A673 (cell line): ENCODE measurements around the gene AKAP6. TPM values are rescaled to one million over a fixed set of nuclear protein-coding genes. Genes with fewer than 3 reads are reported as not detected.

Experiments
- BruUV-seq: library from RNA; stranded (reverse); fragments of 400-500 nt; replicated peaks from 2 replicates; lab custom pipeline; 2021; lab: Mats Ljungman, UMichigan
- CTCF ChIA-PET: fragments of 300-600 bp; sonication (Branson Sonifier 250); formaldehyde crosslinking; loops from one replicate; lab custom pipeline; 2022; ENCODE audit warnings: antibody characterized with exemption; lab: Charles Lee
- POLR2A ChIA-PET: fragments of 300-600 bp; sonication (Branson Sonifier 250); formaldehyde crosslinking; loops from one replicate; lab custom pipeline; 2022; ENCODE audit warnings: antibody characterized with exemption; ENCODE audit not compliant: low non-redundant PET; lab: Charles Lee
- DNase-seq: peaks from one replicate; pipeline ENCODE4 v3.0.0-alpha.2; 2015; ENCODE audit warnings: low spot score
- H3K27ac ChIP-seq: fragments of 200-600 bp; sonication (generic); 2 replicates; pipeline ENCODE4 v1.5.1; 2016; ENCODE audit warnings: mixed run types, low read depth, mild to moderate bottlenecking, mixed read lengths, antibody characterized with exemption, low read length; ENCODE audit not compliant: poor library complexity, severe bottlenecking
- H3K27me3 ChIP-seq: fragments of 200-600 bp; sonication (generic); replicated peaks from 2 replicates; pipeline ENCODE4 v1.6.1; 2017; ENCODE audit warnings: mixed run types, low read depth, mild to moderate bottlenecking, mixed read lengths, antibody characterized with exemption, low read length; ENCODE audit not compliant: insufficient read depth, poor library complexity
- H3K36me3 ChIP-seq: fragments of 200-600 bp; sonication (generic); 2 replicates; pipeline ENCODE4 v1.6.1; 2016; ENCODE audit warnings: mixed run types, mild to moderate bottlenecking, mixed read lengths, antibody characterized with exemption, low read length; ENCODE audit not compliant: insufficient read depth, poor library complexity, severe bottlenecking
- H3K4me1 ChIP-seq: fragments of 200-600 bp; sonication (generic); 2 replicates; pipeline ENCODE4 v1.6.1; 2017; ENCODE audit warnings: mixed run types, mild to moderate bottlenecking, mixed read lengths, antibody characterized with exemption, low read length; ENCODE audit not compliant: insufficient read depth, poor library complexity, severe bottlenecking
- H3K4me3 ChIP-seq: fragments of 200-600 bp; sonication (generic); 2 replicates; pipeline ENCODE4 v1.5.1; 2016; ENCODE audit warnings: low read depth, mixed run types, mild to moderate bottlenecking, mixed read lengths, low read length; ENCODE audit not compliant: poor library complexity, severe bottlenecking
- H3K9me3 ChIP-seq: fragments of 200-600 bp; sonication (generic); 2 replicates; pipeline ENCODE4 v1.6.1; 2016; ENCODE audit warnings: mixed run types, low read depth, mild to moderate bottlenecking, mixed read lengths, antibody characterized with exemption, low read length; ENCODE audit not compliant: poor library complexity, severe bottlenecking
- EZH2 ChIP-seq: fragments of 200-600 bp; sonication (generic); IDR thresholded peaks from 2 replicates; pipeline ENCODE4 v1.6.1; 2017; ENCODE audit warnings: borderline replicate concordance, low read depth, mild to moderate bottlenecking, mixed read lengths, antibody characterized with exemption, low read length; ENCODE audit not compliant: poor library complexity, severe bottlenecking
- intact Hi-C: fragments of 100-400 bp; cut with micrococcal nuclease; formaldehyde crosslinking; loops from one replicate; pipeline ENCODE4 v1.10.0; 2022; ENCODE audit not compliant: unreplicated experiment
- total RNA-seq: library from RNA; stranded (reverse); gene quantifications from 2 replicates; pipeline ENCODE4 v1.2.3, GENCODE V29; 2021
- TF ChIP-seq, protein P1 (sequence below): fragments of 300-800, 200-600 bp; sonication (generic); conservative IDR thresholded peaks from 2 replicates; pipeline ENCODE4 v1.5.1; 2017; ENCODE audit warnings: low read depth, mild to moderate bottlenecking, antibody characterized with exemption, low read length, moderate library complexity, mixed read lengths

The AKAP6 gene
- total RNA-seq, 1 experiment from 2014 or later: 0.73 TPM

- no peak for DNase-seq
- intact Hi-C loops: no loop called here
- Histone ChIP-seq H3K9me3 (no peaks in the 10 kb centered on the region), H3K27me3 (no peaks in the 10 kb centered on the region), H3K36me3 (no peaks in the 10 kb centered on the region), H3K27ac (no peak overlapping the region), H3K4me1 (no peaks in the 10 kb centered on the region), H3K4me3 (no peak overlapping the region)
- CTCF ChIA-PET: no interaction called here
- POLR2A ChIA-PET: no interaction called here
- BruUV-seq: no TSS peak
- TF ChIP-seq, protein P1, sequence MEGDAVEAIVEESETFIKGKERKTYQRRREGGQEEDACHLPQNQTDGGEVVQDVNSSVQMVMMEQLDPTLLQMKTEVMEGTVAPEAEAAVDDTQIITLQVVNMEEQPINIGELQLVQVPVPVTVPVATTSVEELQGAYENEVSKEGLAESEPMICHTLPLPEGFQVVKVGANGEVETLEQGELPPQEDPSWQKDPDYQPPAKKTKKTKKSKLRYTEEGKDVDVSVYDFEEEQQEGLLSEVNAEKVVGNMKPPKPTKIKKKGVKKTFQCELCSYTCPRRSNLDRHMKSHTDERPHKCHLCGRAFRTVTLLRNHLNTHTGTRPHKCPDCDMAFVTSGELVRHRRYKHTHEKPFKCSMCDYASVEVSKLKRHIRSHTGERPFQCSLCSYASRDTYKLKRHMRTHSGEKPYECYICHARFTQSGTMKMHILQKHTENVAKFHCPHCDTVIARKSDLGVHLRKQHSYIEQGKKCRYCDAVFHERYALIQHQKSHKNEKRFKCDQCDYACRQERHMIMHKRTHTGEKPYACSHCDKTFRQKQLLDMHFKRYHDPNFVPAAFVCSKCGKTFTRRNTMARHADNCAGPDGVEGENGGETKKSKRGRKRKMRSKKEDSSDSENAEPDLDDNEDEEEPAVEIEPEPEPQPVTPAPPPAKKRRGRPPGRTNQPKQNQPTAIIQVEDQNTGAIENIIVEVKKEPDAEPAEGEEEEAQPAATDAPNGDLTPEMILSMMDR: no peak
- TF ChIP-seq EZH2: no peak
Measured at GRCh38 chr14:32847867-32848266, 518.8 kb downstream of the AKAP6 start.

DNA sequence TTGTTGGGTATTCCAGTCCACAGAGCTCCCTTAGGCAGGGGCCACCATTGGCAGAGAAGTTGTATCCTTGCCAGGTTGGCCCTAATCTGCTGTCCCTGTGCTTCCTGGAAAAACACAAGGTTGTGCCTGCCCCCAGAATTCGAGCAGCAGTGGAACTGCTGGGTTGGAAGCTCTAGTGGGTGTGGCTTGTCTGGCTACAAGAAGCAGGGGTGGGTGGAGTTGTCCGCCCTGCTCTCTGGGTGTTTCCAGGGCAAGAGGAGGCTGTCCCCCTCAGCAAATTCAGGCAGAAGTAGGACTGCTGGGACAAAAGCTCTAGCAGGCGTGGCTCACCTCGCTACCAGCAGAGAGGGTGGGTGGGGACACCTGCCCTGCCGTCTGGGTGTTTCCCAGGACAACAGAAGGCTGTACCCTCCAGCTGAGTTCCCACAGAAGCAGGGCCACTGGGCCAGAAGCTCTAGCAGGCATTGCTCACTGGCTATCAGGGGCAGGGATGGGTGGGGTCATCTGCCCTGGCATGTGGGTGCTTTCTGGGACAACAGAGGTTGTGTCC is 536.8 kb downstream of the AKAP6 start:
- POLR2A ChIA-PET: no interaction called here
- H3K27ac ChIP-seq: no peak overlapping the region
- H3K36me3 ChIP-seq: no peaks in the 10 kb centered on the region
- intact Hi-C loops: no loop called here
- DNase-seq: no peak
- H3K4me3 ChIP-seq: no peak overlapping the region
- no peaks in the 10 kb centered on the region for H3K4me1 ChIP-seq
- BruUV-seq: no TSS peak
- no peaks in the 10 kb centered on the region for H3K9me3 ChIP-seq
- no peaks in the 10 kb centered on the region for H3K27me3 ChIP-seq
- TF ChIP-seq, protein P1: no peak
- no peak for TF ChIP-seq EZH2
- CTCF ChIA-PET: no interaction called here

- no peaks in the 10 kb centered on the region for H3K36me3 ChIP-seq
- BruUV-seq: no TSS peak
- no peaks in the 10 kb centered on the region for H3K4me1 ChIP-seq
- peaks cover 9% of the 10 kb centered on the region for H3K9me3 ChIP-seq
- ChIA-PET POLR2A (no interaction called here), CTCF (no interaction called here)
- intact Hi-C loops: no loop called here
- H3K4me3 ChIP-seq: no peak overlapping the region
- H3K27me3 ChIP-seq: no peaks in the 10 kb centered on the region
- DNase-seq: no peak
- no peak for TF ChIP-seq EZH2
- TF ChIP-seq, protein P1: no peak
- H3K27ac ChIP-seq: no peak overlapping the region
Measured at GRCh38 chr14:32883188-32883587, 554.1 kb downstream of the AKAP6 start.

Other genes starting within 250 kb of the AKAP6 start
- gene RNU6-7, start 127.3 kb upstream of the AKAP6 start, total RNA-seq: not detected in 2 replicates
- not detected in 2 replicates for gene RNU6-8, start 126.0 kb upstream of the AKAP6 start, total RNA-seq